Thoracic aorta (tissue), 2 donors: Measurements from ENCODE around the gene RASGRP2. TPM values are rescaled to one million over a fixed set of nuclear protein-coding genes. Genes with fewer than 3 reads are reported as not detected.

ENCODE experiments used
- ATAC-seq: fragments of 150-250 bp; one replicate; pipeline ENCODE4 v1.8.0; 2017; ENCODE audit warnings: low read depth; ENCODE audit not compliant: insufficient number of reproducible peaks, low FRiP score
- DNase-seq: peaks from one replicate; pipeline ENCODE4 v3.0.0-alpha.2; 2020; ENCODE audit warnings: low spot score
- H3K27ac ChIP-seq, 2 donors: fragments of 200-600 bp; sonication (generic); 1 replicate in 1 of 2; 2 replicates in 1 of 2; pipeline ENCODE4 v1.5.1; 2016; ENCODE audit warnings: mild to moderate bottlenecking in 2 of 2, moderate library complexity in 2 of 2
- H3K27me3 ChIP-seq: fragments of 200-600 bp; sonication (generic); replicated peaks from 2 replicates; pipeline ENCODE4 v1.6.0; 2016; ENCODE audit warnings: mild to moderate bottlenecking; ENCODE audit not compliant: insufficient read depth
- H3K36me3 ChIP-seq: fragments of 200-600 bp; sonication (generic); one replicate; pipeline ENCODE4 v1.5.1; 2016
- H3K4me1 ChIP-seq, 2 donors: fragments of 200-600 bp; sonication (generic); 1 replicate in 1 of 2; 2 replicates in 1 of 2; pipeline versions ENCODE4 v1.5.1 to v1.6.0; 2016; ENCODE audit warnings: low read depth in 2 of 2, mild to moderate bottlenecking in 1 of 2; ENCODE audit not compliant: control insufficient read depth in 1 of 2
- H3K4me3 ChIP-seq: fragments of 200-600 bp; sonication (generic); 2 replicates; pipeline ENCODE4 v1.5.1; 2016; ENCODE audit warnings: mild to moderate bottlenecking
- H3K9me3 ChIP-seq: fragments of 200-600 bp; sonication (generic); 2 replicates; pipeline ENCODE4 v1.5.1; 2016
- total RNA-seq, 2 donors: library from RNA; depleted of rRNA; stranded (reverse); fragments of >200 nt; gene quantifications; one replicate each; pipeline versions ENCODE4 v1.1.0 to v1.2.3, GENCODE V29; 2016
- TF ChIP-seq, protein P1 (sequence below): fragments of 200-600 bp; sonication (generic); IDR thresholded peaks from one replicate; pipeline ENCODE4 v1.5.1; 2019; ENCODE audit warnings: antibody characterized with exemption

The RASGRP2 gene
- total RNA-seq, 2 donors from 2014 or later = 78.4 to 89.1 TPM

DNA sequence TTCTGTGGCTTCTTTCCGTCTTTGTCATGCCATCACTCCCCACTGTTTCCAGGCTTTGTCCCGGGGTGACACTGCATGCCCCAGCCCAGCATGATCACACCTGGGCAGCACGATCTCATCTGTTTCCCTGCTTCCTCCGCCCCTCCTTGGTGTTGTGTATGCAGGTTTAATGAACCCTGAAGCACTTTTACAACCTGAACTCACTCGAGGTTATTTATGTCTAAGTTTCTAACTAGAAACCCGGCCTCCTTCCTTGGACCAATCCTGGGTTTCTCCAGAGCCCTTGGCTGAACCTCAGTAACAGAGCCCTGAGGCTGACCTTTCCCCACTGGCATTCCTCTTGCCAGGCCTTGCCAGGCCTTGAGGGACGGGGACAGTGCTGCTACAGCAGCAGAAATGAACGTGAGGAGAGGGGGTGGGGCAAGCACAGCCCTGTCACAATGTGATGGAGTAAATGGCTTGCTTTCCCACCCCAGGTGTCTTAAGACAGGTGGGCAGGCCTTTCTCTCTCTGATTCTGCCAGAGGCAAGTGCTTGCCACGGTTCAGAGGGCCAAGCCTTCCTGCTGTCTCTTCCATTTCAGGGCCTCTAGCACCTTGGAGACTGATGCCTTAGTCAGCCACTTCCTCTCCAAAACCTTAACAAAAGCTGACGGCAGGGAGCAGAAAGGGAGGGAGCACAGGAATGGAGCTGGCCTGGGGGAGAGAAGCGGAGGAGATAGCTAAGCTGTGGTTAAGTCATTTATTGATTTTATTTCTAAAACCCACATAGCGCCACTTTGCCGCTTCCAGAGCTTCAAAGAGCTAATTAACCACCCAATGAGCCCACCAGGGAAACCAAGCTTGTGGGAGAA lies 19.0 kb upstream of the RASGRP2 start:
- Histone ChIP-seq H3K36me3 (peaks cover 47% of the 10 kb centered on the region), H3K9me3 (no peaks in the 10 kb centered on the region), H3K27ac (peak overlapping the region; percentile 68 to 83), H3K27me3 (no peaks in the 10 kb centered on the region), H3K4me1 (peaks cover 26 to 76% of the 10 kb centered on the region in 2 donors), H3K4me3 (no peak overlapping the region)
- no peak for ATAC-seq
- TF ChIP-seq, protein P1, sequence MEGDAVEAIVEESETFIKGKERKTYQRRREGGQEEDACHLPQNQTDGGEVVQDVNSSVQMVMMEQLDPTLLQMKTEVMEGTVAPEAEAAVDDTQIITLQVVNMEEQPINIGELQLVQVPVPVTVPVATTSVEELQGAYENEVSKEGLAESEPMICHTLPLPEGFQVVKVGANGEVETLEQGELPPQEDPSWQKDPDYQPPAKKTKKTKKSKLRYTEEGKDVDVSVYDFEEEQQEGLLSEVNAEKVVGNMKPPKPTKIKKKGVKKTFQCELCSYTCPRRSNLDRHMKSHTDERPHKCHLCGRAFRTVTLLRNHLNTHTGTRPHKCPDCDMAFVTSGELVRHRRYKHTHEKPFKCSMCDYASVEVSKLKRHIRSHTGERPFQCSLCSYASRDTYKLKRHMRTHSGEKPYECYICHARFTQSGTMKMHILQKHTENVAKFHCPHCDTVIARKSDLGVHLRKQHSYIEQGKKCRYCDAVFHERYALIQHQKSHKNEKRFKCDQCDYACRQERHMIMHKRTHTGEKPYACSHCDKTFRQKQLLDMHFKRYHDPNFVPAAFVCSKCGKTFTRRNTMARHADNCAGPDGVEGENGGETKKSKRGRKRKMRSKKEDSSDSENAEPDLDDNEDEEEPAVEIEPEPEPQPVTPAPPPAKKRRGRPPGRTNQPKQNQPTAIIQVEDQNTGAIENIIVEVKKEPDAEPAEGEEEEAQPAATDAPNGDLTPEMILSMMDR = no peak
- no peak for DNase-seq

DNA sequence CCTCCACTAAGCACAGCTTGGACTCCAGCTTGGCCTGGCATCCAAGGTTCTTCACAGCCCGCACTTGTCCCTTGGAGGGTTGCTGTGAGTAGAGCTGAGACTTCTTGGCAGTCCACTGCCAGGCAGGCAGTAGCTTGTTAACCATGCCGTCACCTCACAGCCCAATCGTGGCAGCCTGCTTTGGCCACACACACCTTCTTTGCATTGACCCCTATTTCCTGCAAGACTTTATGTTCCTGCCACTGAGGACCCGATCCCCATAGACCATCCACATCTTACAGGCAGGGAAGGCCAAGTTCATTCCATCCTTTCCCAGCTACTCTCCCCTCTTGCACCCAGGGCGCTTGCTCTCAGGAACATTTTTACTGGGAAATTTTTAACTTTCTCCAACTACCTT lies 18.3 kb upstream of the RASGRP2 start:
- DNase-seq = no peak
- H3K4me3 ChIP-seq = no peak overlapping the region
- H3K36me3 ChIP-seq = peaks cover 41% of the 10 kb centered on the region
- ATAC-seq = no peak
- H3K27ac ChIP-seq = peak overlapping the region; percentile 68 to 83
- TF ChIP-seq, protein P1 = no peak
- peaks cover 26 to 70% of the 10 kb centered on the region in 2 donors for H3K4me1 ChIP-seq
- H3K9me3 ChIP-seq = no peaks in the 10 kb centered on the region
- H3K27me3 ChIP-seq = no peaks in the 10 kb centered on the region

DNA sequence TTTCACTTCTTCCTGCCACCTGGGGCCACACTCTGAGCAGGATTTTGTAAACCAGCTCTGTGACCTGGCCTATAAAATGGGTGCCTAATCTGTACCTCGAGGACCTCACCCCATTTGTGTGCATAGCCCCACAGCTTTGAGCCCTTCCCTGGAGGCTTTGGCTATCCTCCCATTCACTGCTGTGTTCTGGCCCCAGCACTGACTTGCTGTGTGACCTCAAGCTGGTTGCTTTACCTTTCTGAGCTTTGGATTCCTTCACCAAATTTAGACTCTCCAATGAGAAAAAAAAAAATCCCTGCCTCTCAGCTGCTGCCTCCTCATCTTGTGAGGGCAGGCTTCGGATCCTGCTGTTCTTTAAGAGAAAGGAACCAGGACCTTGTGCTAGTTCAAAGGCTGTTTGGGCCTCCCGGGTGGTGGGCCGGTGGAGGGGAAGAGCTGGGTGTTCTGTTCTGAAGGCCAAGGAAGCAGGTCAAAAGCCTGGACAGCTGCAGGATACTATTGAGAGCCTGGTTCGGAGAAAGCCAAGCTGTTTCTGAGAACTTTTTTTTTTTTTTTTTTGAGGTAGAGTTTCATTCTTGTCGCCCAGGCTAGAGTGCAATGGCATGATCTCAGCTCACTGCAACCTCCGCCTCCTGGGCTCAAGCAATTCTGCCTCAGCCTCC lies 16.9 kb upstream of the RASGRP2 start:
- Histone ChIP-seq H3K4me3 (no peak overlapping the region), H3K27ac (peak overlapping the region; percentile 59 to 83), H3K27me3 (no peaks in the 10 kb centered on the region), H3K4me1 (peaks cover 26 to 70% of the 10 kb centered on the region in 2 donors), H3K36me3 (peaks cover 30% of the 10 kb centered on the region), H3K9me3 (no peaks in the 10 kb centered on the region)
- TF ChIP-seq, protein P1 = no peak
- ATAC-seq = no peak
- DNase-seq = no peak

DNA sequence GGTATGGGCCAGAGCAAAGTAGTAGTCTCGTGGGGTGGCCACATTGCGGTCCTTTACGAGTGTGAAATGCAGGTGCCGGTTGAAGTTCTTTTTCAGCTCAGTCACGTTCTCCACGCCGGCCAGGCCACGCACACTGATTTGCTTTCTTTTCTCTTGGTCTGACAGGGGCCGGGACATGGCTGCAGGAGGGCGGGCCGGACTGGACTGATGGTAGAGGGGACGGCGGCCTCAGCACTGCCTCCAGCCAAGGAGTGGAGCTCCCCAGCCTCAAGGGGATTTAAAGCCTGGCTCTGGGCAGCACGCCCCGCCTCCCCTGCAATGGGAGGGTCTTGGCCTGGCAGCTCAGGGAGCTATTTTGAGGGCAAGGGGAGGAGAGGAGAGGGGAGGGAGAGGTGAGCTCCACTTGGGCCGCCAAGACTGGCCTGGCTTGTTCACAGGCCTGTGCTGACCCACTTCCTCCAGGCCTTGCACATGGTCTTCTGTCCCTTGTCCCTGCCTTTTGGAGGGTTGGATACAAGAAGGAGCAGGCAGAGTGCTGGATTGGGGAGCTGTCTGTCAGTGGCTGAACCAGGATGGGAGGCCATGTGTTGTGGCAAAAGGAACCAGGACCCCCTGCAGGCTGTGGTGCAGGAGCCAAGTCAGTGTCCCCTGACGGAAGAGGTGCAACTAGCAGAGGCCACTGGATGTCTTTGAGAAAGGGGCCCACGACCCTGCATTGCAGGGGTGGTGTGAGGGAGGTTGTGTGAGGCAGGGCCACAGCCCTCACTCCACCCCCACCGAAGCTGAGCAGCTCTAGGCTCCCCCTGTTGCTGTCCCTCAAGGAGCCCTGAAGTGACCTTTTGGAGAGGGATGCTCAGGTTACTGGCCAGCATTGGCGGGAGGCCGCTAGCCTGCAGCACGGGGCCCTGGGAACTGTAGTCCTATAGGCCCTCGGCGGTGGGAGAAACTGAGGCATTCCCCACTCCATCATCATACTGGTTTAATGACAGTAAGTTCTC lies 16.1 kb upstream of the RASGRP2 start, which contains the start of gene PYGM:
Gene PYGM, minus strand, starts transcription at position 253 of the 998 bp plus-strand sequence. Its CDS starts 76 bp downstream, at position 177.
- no peaks in the 10 kb centered on the region for H3K9me3 ChIP-seq
- TF ChIP-seq, protein P1 = no peak
- H3K36me3 ChIP-seq = peaks cover 22% of the 10 kb centered on the region
- peak within 1 kb of the TSS; percentile 83 to 91 for H3K27ac ChIP-seq
- H3K4me1 ChIP-seq = peaks cover 26 to 65% of the 10 kb centered on the region in 2 donors
- H3K4me3 ChIP-seq = peak within 1 kb of the TSS; percentile 66
- DNase-seq (peak; percentile 70), ATAC-seq (peak; percentile 63)
- H3K27me3 ChIP-seq = no peaks in the 10 kb centered on the region
